WERI-Rb-1 (cell line): ENCODE measurements around the gene HS6ST1.

Source experiments
- DNase-seq: peaks from one replicate; pipeline ENCODE4 v3.0.0-alpha.2; 2020
- H3K27ac ChIP-seq: fragments of 250-450 bp; sonication (Bioruptor Pico); 2 replicates; pipeline ENCODE4 v1.5.1; 2020; ENCODE audit warnings: mild to moderate bottlenecking, moderate library complexity
- H3K27me3 ChIP-seq: fragments of 250-450 bp; sonication (Bioruptor Pico); 2 replicates; pipeline ENCODE4 v1.5.1; 2021; ENCODE audit warnings: mild to moderate bottlenecking, low read depth, moderate library complexity; ENCODE audit not compliant: insufficient read depth, severe bottlenecking
- H3K36me3 ChIP-seq: fragments of 250-450 bp; sonication (Bioruptor Pico); 2 replicates; pipeline ENCODE4 v1.5.1; 2020; ENCODE audit warnings: mild to moderate bottlenecking, moderate library complexity
- H3K4me3 ChIP-seq: 2 replicates; pipeline ENCODE4 v1.5.1; 2011; ENCODE audit warnings: low read depth, mild to moderate bottlenecking, control low read depth, low read length
- H3K9me3 ChIP-seq: fragments of 250-450 bp; sonication (Bioruptor Pico); 2 replicates; pipeline ENCODE4 v1.5.1; 2021; ENCODE audit warnings: mild to moderate bottlenecking, moderate library complexity; ENCODE audit not compliant: severe bottlenecking
- TF ChIP-seq, protein P1 (sequence below): IDR thresholded peaks from 2 replicates; pipeline ENCODE4 v1.5.1; 2011; ENCODE audit warnings: low read depth, mild to moderate bottlenecking, control low read depth, inconsistent platforms, low read length

HS6ST1 gene

DNA sequence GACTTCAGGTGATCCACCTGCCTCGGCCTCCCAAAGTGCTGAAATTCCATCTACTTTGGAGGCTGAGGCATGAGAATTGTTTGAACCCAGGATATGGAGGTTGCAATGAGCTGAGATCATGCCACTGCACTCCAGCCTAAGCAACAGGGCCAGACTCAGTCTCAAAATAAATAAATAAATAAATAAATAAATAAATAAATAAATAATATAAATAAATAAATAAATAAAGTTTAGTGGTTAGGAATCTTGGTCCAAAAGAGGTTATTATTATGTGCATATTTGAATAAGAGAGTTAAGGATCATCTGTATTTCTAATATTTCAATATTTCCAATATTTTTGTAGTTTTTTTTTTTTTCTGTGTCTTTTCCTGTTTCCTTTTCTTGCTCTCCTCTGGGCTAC, 90.8 kb downstream of the HS6ST1 start:
- Histone ChIP-seq H3K4me3 (no peak overlapping the region), H3K36me3 (no peaks in the 10 kb centered on the region), H3K27me3 (no peaks in the 10 kb centered on the region), H3K9me3 (no peaks in the 10 kb centered on the region), H3K27ac (no peak overlapping the region)
- no peak for DNase-seq
- TF ChIP-seq, protein P1, sequence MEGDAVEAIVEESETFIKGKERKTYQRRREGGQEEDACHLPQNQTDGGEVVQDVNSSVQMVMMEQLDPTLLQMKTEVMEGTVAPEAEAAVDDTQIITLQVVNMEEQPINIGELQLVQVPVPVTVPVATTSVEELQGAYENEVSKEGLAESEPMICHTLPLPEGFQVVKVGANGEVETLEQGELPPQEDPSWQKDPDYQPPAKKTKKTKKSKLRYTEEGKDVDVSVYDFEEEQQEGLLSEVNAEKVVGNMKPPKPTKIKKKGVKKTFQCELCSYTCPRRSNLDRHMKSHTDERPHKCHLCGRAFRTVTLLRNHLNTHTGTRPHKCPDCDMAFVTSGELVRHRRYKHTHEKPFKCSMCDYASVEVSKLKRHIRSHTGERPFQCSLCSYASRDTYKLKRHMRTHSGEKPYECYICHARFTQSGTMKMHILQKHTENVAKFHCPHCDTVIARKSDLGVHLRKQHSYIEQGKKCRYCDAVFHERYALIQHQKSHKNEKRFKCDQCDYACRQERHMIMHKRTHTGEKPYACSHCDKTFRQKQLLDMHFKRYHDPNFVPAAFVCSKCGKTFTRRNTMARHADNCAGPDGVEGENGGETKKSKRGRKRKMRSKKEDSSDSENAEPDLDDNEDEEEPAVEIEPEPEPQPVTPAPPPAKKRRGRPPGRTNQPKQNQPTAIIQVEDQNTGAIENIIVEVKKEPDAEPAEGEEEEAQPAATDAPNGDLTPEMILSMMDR = no peak

DNA sequence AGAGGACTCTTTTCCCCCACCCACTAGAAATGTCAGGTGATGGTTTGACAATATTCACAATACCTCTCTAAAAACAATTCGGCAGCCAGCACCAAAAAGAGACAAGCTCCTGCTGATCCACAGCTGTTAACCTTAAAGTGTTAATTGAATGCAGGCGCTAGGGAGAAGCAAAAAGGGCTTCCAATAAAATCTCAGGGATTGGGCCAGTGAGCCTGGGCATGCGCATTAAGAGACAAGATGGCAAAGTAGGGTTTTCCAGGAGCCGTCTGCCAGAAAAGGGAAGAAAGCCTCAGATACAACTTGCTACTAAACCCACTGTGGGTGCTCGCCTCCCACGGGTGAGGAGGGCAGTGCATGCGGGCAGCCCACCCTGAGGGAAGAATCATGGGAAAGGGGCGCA, 98.8 kb downstream of the HS6ST1 start:
- Histone ChIP-seq H3K36me3 (no peaks in the 10 kb centered on the region), H3K27ac (no peak overlapping the region), H3K27me3 (no peaks in the 10 kb centered on the region), H3K4me3 (no peak overlapping the region), H3K9me3 (no peaks in the 10 kb centered on the region)
- TF ChIP-seq, protein P1 = no peak
- no peak for DNase-seq

DNA sequence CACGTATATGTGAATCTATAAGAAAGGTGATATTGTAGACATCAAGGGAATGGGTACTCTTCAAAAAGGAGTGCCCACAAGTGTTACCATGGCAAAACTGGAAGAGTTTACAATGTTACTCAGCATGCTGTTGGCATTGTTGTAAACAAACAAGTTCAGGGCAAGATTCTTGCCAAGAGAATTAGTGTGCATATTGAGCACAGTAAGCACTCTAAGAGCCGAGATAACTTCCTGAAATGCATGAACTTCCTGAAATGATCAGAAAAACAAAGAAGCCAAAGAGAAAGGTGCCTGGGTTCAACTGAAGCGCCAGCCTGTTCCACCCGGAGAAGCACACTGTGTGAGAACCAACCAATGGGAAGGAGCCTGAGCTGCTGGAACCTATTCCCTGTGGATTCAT, 101.0 kb downstream of the HS6ST1 start:
- H3K36me3 ChIP-seq = no peaks in the 10 kb centered on the region
- H3K4me3 ChIP-seq = no peak overlapping the region
- H3K27ac ChIP-seq = no peak overlapping the region
- H3K27me3 ChIP-seq = no peaks in the 10 kb centered on the region
- H3K9me3 ChIP-seq = no peaks in the 10 kb centered on the region
- no peak for DNase-seq
- TF ChIP-seq, protein P1 = no peak

DNA sequence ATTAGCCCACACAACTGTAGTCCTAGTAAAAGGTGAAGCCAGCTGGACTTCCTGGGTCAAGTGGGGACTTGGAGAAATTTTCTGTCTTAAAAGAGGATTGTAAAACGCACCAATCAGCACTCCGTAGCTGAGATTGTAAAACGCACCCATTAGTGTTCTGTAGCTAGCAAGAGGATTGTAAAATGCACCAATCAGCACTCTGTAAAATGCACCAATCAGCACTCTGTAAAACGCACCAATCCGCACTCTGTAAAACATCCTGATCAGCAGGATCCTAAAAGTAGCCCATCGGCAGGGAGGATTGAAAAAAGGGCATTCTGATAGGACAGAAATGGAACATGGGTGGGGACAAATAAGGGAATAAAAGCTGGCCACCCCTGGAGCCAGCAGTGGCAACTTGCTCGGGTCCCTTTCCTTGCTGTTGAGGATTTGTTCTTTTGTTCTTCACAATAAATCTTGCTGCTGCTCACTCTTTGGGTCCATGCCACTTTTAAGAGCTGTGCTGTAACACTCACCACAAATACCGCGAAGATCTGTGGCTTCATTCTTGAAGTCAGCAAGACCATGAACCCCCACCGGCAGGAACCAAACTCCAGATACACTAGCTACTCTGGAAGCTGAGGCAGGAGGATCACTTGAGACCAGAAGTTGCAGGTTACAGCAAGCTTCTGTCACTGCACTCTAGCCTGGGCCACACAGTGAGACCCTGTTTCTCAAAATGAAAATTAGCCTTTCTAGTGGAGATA, 102.6 kb downstream of the HS6ST1 start:
- Histone ChIP-seq H3K27ac (no peak overlapping the region), H3K4me3 (no peak overlapping the region), H3K27me3 (no peaks in the 10 kb centered on the region), H3K9me3 (no peaks in the 10 kb centered on the region), H3K36me3 (no peaks in the 10 kb centered on the region)
- TF ChIP-seq, protein P1 = no peak
- DNase-seq = no peak
